ENCODE measurements around the gene CDHR4. TPM values are rescaled to one million over a fixed set of nuclear protein-coding genes. Genes with fewer than 3 reads are reported as not detected.

Gene CDHR4
- total and polyA plus RNA-seq, 2 donors = 0.10 TPM; not detected in 1

- Histone ChIP-seq H3K36me3 (ENCODE audit: insufficient read depth) (peaks cover 3% of the 10 kb centered on the region), H3K27ac (ENCODE audit: low read depth) (peak overlapping the region; percentile 73), H3K4me1 (ENCODE audit: insufficient read depth) (no peaks in the 10 kb centered on the region), H3K4me3 (ENCODE audit: low read depth, low read length) (peak overlapping the region; percentile 57)
- no peak for DNase-seq (ENCODE audit: extremely low spot score)
- 43% methylated on average over 9 of the region's 9 CpGs for WGBS
These were observed 13.3 kb upstream of the CDHR4 start for GRCh38 chr3:49812916-49813496.

GRCh38 chr3:49807431-49808114, 7.9 kb upstream of the CDHR4 start:
- peak; percentile 25 for DNase-seq (ENCODE audit: extremely low spot score)
- WGBS = 67% methylated on average over 13 of the region's 13 CpGs
- Histone ChIP-seq H3K4me3 (ENCODE audit: low read depth, low read length) (no peak overlapping the region), H3K4me1 (ENCODE audit: insufficient read depth) (no peaks in the 10 kb centered on the region), H3K27ac (ENCODE audit: low read depth) (no peak overlapping the region), H3K36me3 (ENCODE audit: insufficient read depth) (peaks cover 3% of the 10 kb centered on the region)

- DNase-seq (ENCODE audit: extremely low spot score) = no peak
- 75% methylated on average over 2 of the region's 2 CpGs for WGBS
- no peak overlapping the region for H3K27ac ChIP-seq (ENCODE audit: low read depth)
- H3K4me3 ChIP-seq (ENCODE audit: low read depth, low read length) = no peak overlapping the region
- no peaks in the 10 kb centered on the region for H3K4me1 ChIP-seq (ENCODE audit: insufficient read depth)
- peaks cover 3% of the 10 kb centered on the region for H3K36me3 ChIP-seq (ENCODE audit: insufficient read depth)
These were observed 7.2 kb upstream of the CDHR4 start for GRCh38 chr3:49806850-49807249.

- Histone ChIP-seq H3K4me3 (ENCODE audit: low read depth, low read length) (no peak overlapping the region), H3K27ac (ENCODE audit: low read depth) (peak overlapping the region; percentile 64), H3K4me1 (ENCODE audit: insufficient read depth) (no peaks in the 10 kb centered on the region), H3K36me3 (ENCODE audit: insufficient read depth) (peaks cover 3% of the 10 kb centered on the region)
- WGBS = 44% methylated on average over 11 of the region's 11 CpGs
- peak; percentile 82 for DNase-seq (ENCODE audit: extremely low spot score)
These were observed 6.4 kb upstream of the CDHR4 start for GRCh38 chr3:49805897-49806701.

GRCh38 chr3:49805367-49805782, 5.7 kb upstream of the CDHR4 start:
- no peaks in the 10 kb centered on the region for H3K4me1 ChIP-seq (ENCODE audit: insufficient read depth)
- no peak overlapping the region for H3K4me3 ChIP-seq (ENCODE audit: low read depth, low read length)
- H3K36me3 ChIP-seq (ENCODE audit: insufficient read depth) = no peaks in the 10 kb centered on the region
- peak overlapping the region; percentile 64 for H3K27ac ChIP-seq (ENCODE audit: low read depth)
- WGBS = 32% methylated on average over 3 of the region's 3 CpGs
- peak; percentile 59 for DNase-seq (ENCODE audit: extremely low spot score)

GRCh38 chr3:49804141-49805041, 4.7 kb upstream of the CDHR4 start:
- Histone ChIP-seq H3K4me3 (ENCODE audit: low read depth, low read length) (peak overlapping the region; percentile 70), H3K36me3 (ENCODE audit: insufficient read depth) (no peaks in the 10 kb centered on the region), H3K4me1 (ENCODE audit: insufficient read depth) (no peaks in the 10 kb centered on the region), H3K27ac (ENCODE audit: low read depth) (peak overlapping the region; percentile 33)
- no peak for DNase-seq (ENCODE audit: extremely low spot score)
- WGBS = 61% methylated on average over 26 of the region's 26 CpGs

- Histone ChIP-seq H3K27ac (ENCODE audit: low read depth) (peak overlapping the region; percentile 83), H3K36me3 (ENCODE audit: insufficient read depth) (no peaks in the 10 kb centered on the region), H3K4me1 (ENCODE audit: insufficient read depth) (no peaks in the 10 kb centered on the region), H3K4me3 (ENCODE audit: low read depth, low read length) (peak overlapping the region; percentile 70)
- WGBS = 1% methylated on average over 41 of the region's 41 CpGs
- peak; percentile 52 for DNase-seq (ENCODE audit: extremely low spot score)
These were observed 3.9 kb upstream of the CDHR4 start for GRCh38 chr3:49803465-49804140.

GRCh38 chr3:49802719-49803464, 3.2 kb upstream of the CDHR4 start, which contains the start of gene INKA1:
Gene INKA1 (plus strand): TSS chr3:49803261. CDS start chr3:49803393, 132 bp downstream.
- DNase-seq (ENCODE audit: extremely low spot score) = peak; percentile 50
- Histone ChIP-seq H3K4me3 (ENCODE audit: low read depth, low read length) (peak within 1 kb of the TSS; percentile 70), H3K4me1 (ENCODE audit: insufficient read depth) (no peaks in the 10 kb centered on the region), H3K36me3 (ENCODE audit: insufficient read depth) (no peaks in the 10 kb centered on the region), H3K27ac (ENCODE audit: low read depth) (peak within 1 kb of the TSS; percentile 83)
- WGBS = under 1% methylated on average over 71 of the region's 71 CpGs

- no peak for DNase-seq (ENCODE audit: extremely low spot score)
- Histone ChIP-seq H3K36me3 (ENCODE audit: insufficient read depth) (no peaks in the 10 kb centered on the region), H3K4me1 (ENCODE audit: insufficient read depth) (no peaks in the 10 kb centered on the region), H3K4me3 (ENCODE audit: low read depth, low read length) (no peak overlapping the region), H3K27ac (ENCODE audit: low read depth) (no peak overlapping the region)
- 85% methylated on average over 2 of the region's 2 CpGs for WGBS
These were observed 1.5 kb upstream of the CDHR4 start for GRCh38 chr3:49801160-49801559.

GRCh38 chr3:49799105-49799504, 568 bp downstream of the CDHR4 start:
- DNase-seq (ENCODE audit: extremely low spot score) = no peak
- H3K27ac ChIP-seq (ENCODE audit: low read depth) = no peak overlapping the region
- WGBS = 74% methylated on average over 1 of the region's 1 CpG
- H3K4me1 ChIP-seq (ENCODE audit: insufficient read depth) = no peaks in the 10 kb centered on the region
- no peak overlapping the region for H3K4me3 ChIP-seq (ENCODE audit: low read depth, low read length)
- H3K36me3 ChIP-seq (ENCODE audit: insufficient read depth) = no peaks in the 10 kb centered on the region

- 82% methylated on average over 24 of the region's 24 CpGs for WGBS
- no peak for DNase-seq (ENCODE audit: extremely low spot score)
- Histone ChIP-seq H3K4me3 (ENCODE audit: low read depth, low read length) (no peak overlapping the region), H3K4me1 (ENCODE audit: insufficient read depth) (no peaks in the 10 kb centered on the region), H3K27ac (ENCODE audit: low read depth) (no peak overlapping the region), H3K36me3 (ENCODE audit: insufficient read depth) (no peaks in the 10 kb centered on the region)
These were observed 4.5 kb downstream of the CDHR4 start for GRCh38 chr3:49794926-49795905.

Measured in urinary bladder (tissue), 4 donors.